A549 treated with Mapracorat at 1 μM for 4 hours (cell line): ENCODE measurements around the gene RRP1B. TPM values are rescaled to one million over a fixed set of nuclear protein-coding genes. Genes with fewer than 3 reads are reported as not detected.

Experiments
- total RNA-seq: library from RNA; stranded (reverse); fragments of 200-300 nt; extraction: Qiagen RNA extraction; gene quantifications from 5 replicates; pipeline ENCODE4 v1.2.3, GENCODE V29; 2022

Gene RRP1B, protein sequence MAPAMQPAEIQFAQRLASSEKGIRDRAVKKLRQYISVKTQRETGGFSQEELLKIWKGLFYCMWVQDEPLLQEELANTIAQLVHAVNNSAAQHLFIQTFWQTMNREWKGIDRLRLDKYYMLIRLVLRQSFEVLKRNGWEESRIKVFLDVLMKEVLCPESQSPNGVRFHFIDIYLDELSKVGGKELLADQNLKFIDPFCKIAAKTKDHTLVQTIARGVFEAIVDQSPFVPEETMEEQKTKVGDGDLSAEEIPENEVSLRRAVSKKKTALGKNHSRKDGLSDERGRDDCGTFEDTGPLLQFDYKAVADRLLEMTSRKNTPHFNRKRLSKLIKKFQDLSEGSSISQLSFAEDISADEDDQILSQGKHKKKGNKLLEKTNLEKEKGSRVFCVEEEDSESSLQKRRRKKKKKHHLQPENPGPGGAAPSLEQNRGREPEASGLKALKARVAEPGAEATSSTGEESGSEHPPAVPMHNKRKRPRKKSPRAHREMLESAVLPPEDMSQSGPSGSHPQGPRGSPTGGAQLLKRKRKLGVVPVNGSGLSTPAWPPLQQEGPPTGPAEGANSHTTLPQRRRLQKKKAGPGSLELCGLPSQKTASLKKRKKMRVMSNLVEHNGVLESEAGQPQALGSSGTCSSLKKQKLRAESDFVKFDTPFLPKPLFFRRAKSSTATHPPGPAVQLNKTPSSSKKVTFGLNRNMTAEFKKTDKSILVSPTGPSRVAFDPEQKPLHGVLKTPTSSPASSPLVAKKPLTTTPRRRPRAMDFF
- total RNA-seq, result 36.4 to 39.8 TPM (median 37.3 TPM) in 5 replicates

DNA sequence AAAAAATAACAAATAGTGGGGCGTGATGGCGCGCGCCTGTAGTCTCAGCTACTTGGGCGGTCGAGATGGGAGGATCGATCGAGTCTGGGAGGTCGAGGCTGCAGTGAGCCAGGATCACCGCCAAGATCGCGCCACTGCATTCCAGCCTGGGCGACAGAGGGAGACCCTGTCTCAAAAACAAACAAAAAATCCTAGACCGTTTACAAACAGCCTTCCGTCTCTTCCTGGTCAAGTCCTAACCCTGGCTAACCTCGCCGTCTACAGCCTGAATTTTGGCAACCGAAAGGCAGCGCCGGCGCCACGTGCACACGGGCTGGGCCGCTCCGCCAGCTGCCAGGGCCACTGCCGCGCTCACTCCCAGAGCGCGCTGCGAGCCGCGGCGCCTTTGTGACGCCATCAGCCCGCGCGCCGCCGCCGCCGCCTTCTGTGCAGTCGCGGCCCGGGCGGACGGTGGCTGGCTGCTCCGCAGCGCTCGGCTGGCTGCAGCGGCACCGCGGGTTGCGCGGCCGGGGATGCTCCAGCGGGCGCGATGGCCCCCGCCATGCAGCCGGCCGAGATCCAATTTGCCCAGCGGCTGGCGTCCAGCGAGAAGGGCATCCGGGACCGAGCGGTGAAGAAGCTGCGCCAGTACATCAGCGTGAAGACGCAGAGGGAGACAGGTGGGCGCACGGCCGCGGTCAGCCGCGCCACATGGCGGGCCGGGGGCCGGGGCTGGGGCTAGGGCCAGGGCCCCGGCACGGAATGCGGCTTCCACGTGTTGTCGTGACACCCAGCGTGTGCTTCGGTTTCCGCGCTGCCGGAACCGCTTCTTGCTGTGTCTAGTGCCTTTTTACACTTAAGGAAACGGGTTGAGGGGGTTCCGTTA is at the start of gene RRP1B, which contains the start of gene HSF2BP:
Gene RRP1B (plus strand): TSS at position 425 of the 865 bp plus-strand sequence. CDS start 105 bp downstream, at position 530.
Gene HSF2BP (minus strand): TSS at position 353 of the 865 bp plus-strand sequence. CDS start 1,392 bp downstream, outside the sequence.

DNA sequence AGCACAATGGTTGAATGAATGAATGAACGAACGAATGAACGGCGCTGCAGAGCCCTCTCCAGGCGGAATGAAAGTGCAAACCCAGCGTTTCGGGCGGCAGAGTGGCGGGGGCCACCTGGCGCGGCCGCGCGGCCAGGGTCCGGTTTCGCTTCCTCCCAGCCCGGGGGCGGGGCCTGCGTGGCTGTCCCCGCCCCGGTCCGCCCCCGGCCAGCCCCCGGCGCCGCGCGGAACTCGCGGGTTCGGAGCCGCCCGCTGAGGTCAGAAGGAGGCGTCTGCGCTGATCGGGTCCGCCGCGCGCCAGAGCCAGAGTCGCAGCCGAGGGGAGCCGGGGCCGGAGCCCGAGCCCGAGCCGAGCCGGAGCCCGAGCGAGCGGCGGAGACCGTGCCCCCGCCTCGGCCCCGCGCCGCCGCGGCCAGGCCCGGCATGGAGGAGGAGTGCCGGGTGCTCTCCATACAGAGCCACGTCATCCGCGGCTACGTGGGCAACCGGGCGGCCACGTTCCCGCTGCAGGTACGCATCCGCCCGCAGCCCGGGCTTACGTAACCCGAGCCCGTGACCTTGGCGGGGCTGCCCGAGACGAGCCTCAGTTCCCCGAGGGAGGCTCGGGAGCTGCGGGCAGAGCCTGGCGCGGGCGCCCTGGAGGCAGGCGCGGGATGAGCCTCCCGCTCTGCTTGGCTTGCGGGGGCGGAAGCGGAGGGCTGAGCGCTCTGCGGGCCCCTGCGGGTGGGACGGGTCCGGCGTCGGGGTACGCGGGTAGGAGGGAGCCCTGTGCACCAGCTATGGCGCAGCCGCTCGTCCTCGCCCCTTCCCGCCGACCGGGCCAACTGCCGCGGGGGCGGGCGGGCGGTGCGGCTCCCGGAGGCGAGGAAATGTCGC is 59.8 kb downstream of the RRP1B start, which contains the start of gene PDXK:
Gene PDXK (plus strand): TSS at position 258 of the 876 bp plus-strand sequence. CDS start 166 bp downstream, at position 424.

Other genes with a start within 250 kb of the RRP1B start
- gene SIK1, start 232.4 kb upstream of the RRP1B start, total RNA-seq, result 12.1 to 19.5 TPM (median 16.2 TPM) in 5 replicates
- gene HSF2BP, start 72 bp upstream of the RRP1B start, total RNA-seq, result 1.7 to 2.7 TPM (median 1.9 TPM) in 5 replicates
- gene PDXK, start 59.6 kb downstream of the RRP1B start, total RNA-seq, result 226 to 342 TPM (median 319 TPM) in 5 replicates
- 86.1 to 105 TPM (median 88.0 TPM) in 5 replicates for gene CSTB, start 116.7 kb downstream of the RRP1B start, total RNA-seq
- 34.7 to 37.3 TPM (median 35.7 TPM) in 5 replicates for gene RRP1, start 130.0 kb downstream of the RRP1B start, total RNA-seq
- gene AGPAT3, start 205.7 kb downstream of the RRP1B start, total RNA-seq, result 16.4 to 26.5 TPM (median 24.6 TPM) in 5 replicates